OCI-M2 (cell line): ENCODE measurements around the gene GNPAT.
"Not testable (repeated sequence)": the region's sequence is repeated elsewhere in the genome, so short reads cannot be mapped to it uniquely, and the experiment has no call there.

Experiments
- DNase-seq: peaks from one replicate; lab custom pipeline; 2025; ENCODE audit not compliant: unreplicated experiment; lab: John Stamatoyannopoulos, UW

GNPAT gene

GRCh38 chr1:231212301-231212700, 28.7 kb upstream of the GNPAT start:
- DNase-seq: not testable (repeated sequence)

GRCh38 chr1:231213831-231214573, 27.0 kb upstream of the GNPAT start:
- DNase-seq: no peak

GRCh38 chr1:231214918-231215680, 25.9 kb upstream of the GNPAT start:
- no peak for DNase-seq

- no peak for DNase-seq
Observed at GRCh38 chr1:231215681-231216385, 25.2 kb upstream of the GNPAT start.

- no peak for DNase-seq
Observed at GRCh38 chr1:231216498-231216897, 24.5 kb upstream of the GNPAT start.

GRCh38 chr1:231217056-231217455, 24.0 kb upstream of the GNPAT start:
- no peak for DNase-seq

GRCh38 chr1:231218078-231218477, 22.9 kb upstream of the GNPAT start:
- no peak for DNase-seq

- DNase-seq: no peak
Observed at GRCh38 chr1:231219422-231220401, 21.3 kb upstream of the GNPAT start.

GRCh38 chr1:231220801-231221200, 20.2 kb upstream of the GNPAT start:
- no peak for DNase-seq

- no peak for DNase-seq
Observed at GRCh38 chr1:231226156-231226555, 14.9 kb upstream of the GNPAT start.

- DNase-seq: no peak
Observed at GRCh38 chr1:231231511-231231910, 9.5 kb upstream of the GNPAT start.

GRCh38 chr1:231232870-231233734, 7.9 kb upstream of the GNPAT start:
- DNase-seq: no peak

GRCh38 chr1:231233735-231234417, 7.1 kb upstream of the GNPAT start:
- DNase-seq: no peak

GRCh38 chr1:231234506-231234905, 6.5 kb upstream of the GNPAT start:
- DNase-seq: no peak

- no peak for DNase-seq
Observed at GRCh38 chr1:231235526-231236207, 5.3 kb upstream of the GNPAT start.

- no peak for DNase-seq
Observed at GRCh38 chr1:231236208-231236591, 4.8 kb upstream of the GNPAT start.

GRCh38 chr1:231236938-231237337, 4.1 kb upstream of the GNPAT start:
- DNase-seq: no peak

- DNase-seq: no peak
Observed at GRCh38 chr1:231238298-231238697, 2.7 kb upstream of the GNPAT start.

GRCh38 chr1:231240531-231240882, 505 bp upstream of the GNPAT start:
- no peak for DNase-seq
